Right atrium auricular region (tissue), 2 donors: ENCODE data around the gene RSAD2. TPM values are rescaled to one million over a fixed set of nuclear protein-coding genes. Genes with fewer than 3 reads are reported as not detected.
A peak's percentile ranks its signal among the peaks of the same experiment; 100 is the strongest.

ENCODE experiments used
- DNase-seq: peaks from one replicate; pipeline ENCODE4 v3.0.0-alpha.2; 2019; ENCODE audit warnings: low spot score
- H3K27ac ChIP-seq, 2 donors: fragments of 200-600 bp; sonication (generic); 1 replicate in 1 of 2; 2 replicates in 1 of 2; pipeline ENCODE4 v1.5.1; 2016 to 2019
- H3K27me3 ChIP-seq, 2 donors: fragments of 200-600 bp; sonication (generic); one replicate each; pipeline versions ENCODE4 v1.5.1 to v1.6.0; 2017 to 2019
- H3K36me3 ChIP-seq: fragments of 200-600 bp; sonication (generic); one replicate; pipeline ENCODE4 v1.5.1; 2016
- H3K4me1 ChIP-seq, 2 donors: fragments of 200-600 bp; sonication (generic); one replicate each; pipeline versions ENCODE4 v1.5.1 to v1.6.0; 2017 to 2019
- H3K4me3 ChIP-seq, 2 donors: fragments of 200-600 bp; sonication (generic); 1 replicate in 1 of 2; 2 replicates in 1 of 2; pipeline ENCODE4 v1.5.1; 2017 to 2019; ENCODE audit warnings: mild to moderate bottlenecking in 1 of 2, moderate library complexity in 1 of 2
- H3K9me3 ChIP-seq, 2 donors: fragments of 200-600 bp; sonication (generic); one replicate each; pipeline ENCODE4 v1.5.1; 2019
- CTCF ChIP-seq, 2 donors: fragments of 200-600 bp; sonication (generic); IDR thresholded peaks; one replicate each; pipeline ENCODE4 v1.5.1; 2019; ENCODE audit warnings: antibody characterized with exemption in 2 of 2
- total RNA-seq, 2 donors: library from RNA; depleted of rRNA; stranded (reverse); fragments of >200 nt; gene quantifications; one replicate each; pipeline ENCODE4 v1.1.0, GENCODE V29; 2016

The RSAD2 gene
- total RNA-seq, 2 donors from 2014 or later = 1.5 to 3.6 TPM

- H3K27me3 ChIP-seq = no peaks in the 10 kb centered on the region
- peak; percentile 61 for DNase-seq
- peaks cover 0 to 16% of the 10 kb centered on the region in 2 donors for H3K4me1 ChIP-seq
- peak overlapping the region; percentile 1 to 46 for H3K27ac ChIP-seq
- no peak overlapping the region for H3K4me3 ChIP-seq
- no peaks in the 10 kb centered on the region for H3K9me3 ChIP-seq
- no peak for TF ChIP-seq CTCF (IDR thresholded peaks at IDR 0.05)
- H3K36me3 ChIP-seq = peaks cover 11% of the 10 kb centered on the region
Observed at GRCh38 chr2:6944555-6944954, 67.0 kb downstream of the RSAD2 start.

GRCh38 chr2:6945087-6945813 is 67.7 kb downstream of the RSAD2 start:
- Histone ChIP-seq H3K4me3 (no peak overlapping the region), H3K36me3 (peaks cover 11% of the 10 kb centered on the region), H3K27me3 (no peaks in the 10 kb centered on the region), H3K27ac (peak overlapping the region; percentile 1 to 46), H3K4me1 (peaks cover 0 to 16% of the 10 kb centered on the region in 2 donors), H3K9me3 (no peaks in the 10 kb centered on the region)
- TF ChIP-seq CTCF (IDR thresholded peaks at IDR 0.05) = no peak
- DNase-seq = peak; percentile 52

GRCh38 chr2:6945821-6946220 is 68.2 kb downstream of the RSAD2 start:
- TF ChIP-seq CTCF (IDR thresholded peaks at IDR 0.05) = no peak
- Histone ChIP-seq H3K27me3 (no peaks in the 10 kb centered on the region), H3K9me3 (no peaks in the 10 kb centered on the region), H3K36me3 (peaks cover 11% of the 10 kb centered on the region), H3K4me1 (peaks cover 0 to 16% of the 10 kb centered on the region in 2 donors), H3K4me3 (no peak overlapping the region), H3K27ac (peak overlapping the region; percentile 1 to 46)
- peak; percentile 44 for DNase-seq

GRCh38 chr2:6946722-6947121 is 69.1 kb downstream of the RSAD2 start:
- H3K27ac ChIP-seq = no peak overlapping the region

More at GRCh38 chr2:6946722-6947121, 69.1 kb downstream of the RSAD2 start:
- Histone ChIP-seq H3K9me3 (no peaks in the 10 kb centered on the region), H3K36me3 (peaks cover 6% of the 10 kb centered on the region), H3K27me3 (no peaks in the 10 kb centered on the region), H3K4me3 (no peak overlapping the region), H3K4me1 (peaks cover 0 to 16% of the 10 kb centered on the region in 2 donors)
- no peak for DNase-seq
- no peak for TF ChIP-seq CTCF (IDR thresholded peaks at IDR 0.05)

Other genes with a start within 250 kb of the RSAD2 start
- gene CMPK2, start 11.9 kb upstream of the RSAD2 start, total RNA-seq = 1 to 10 TPM; 1.8 to 4.4 TPM
- 10 to 100 TPM in 1 of 2 donors, 1 to 10 TPM in 1; 8.2 to 12.6 TPM for gene RNF144A, start 39.6 kb downstream of the RSAD2 start, total RNA-seq